ENCODE data around the gene SLC39A12. TPM values are rescaled to one million over a fixed set of nuclear protein-coding genes. Genes with fewer than 3 reads are reported as not detected.

SLC39A12 gene
- total and polyA plus RNA-seq, 8 donors = not detected

DNA sequence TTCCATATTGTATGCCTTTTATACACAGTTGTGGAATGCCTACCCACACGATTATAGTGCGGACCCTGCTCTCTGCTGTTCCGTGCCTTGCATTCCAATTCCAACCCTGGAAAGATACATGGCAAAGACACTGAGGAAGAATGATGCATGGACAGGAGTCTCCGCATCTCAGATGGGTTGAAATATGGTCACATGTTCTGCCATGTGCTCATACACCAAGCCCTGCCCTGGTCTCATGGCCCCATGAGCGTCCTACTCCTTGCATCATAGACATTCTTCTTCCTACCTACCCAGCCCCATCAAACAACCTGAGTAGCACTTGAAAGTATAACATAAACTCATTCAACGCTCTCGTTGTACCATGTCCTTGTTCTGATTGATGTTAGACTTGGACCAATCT lies 6.3 kb downstream of the SLC39A12 start:
- peaks cover 0 to 15% (median 3%) of the 10 kb centered on the region in 4 donors for H3K9me3 ChIP-seq
- TF ChIP-seq EP300 (IDR thresholded peaks at IDR 0.05) (no peak), POLR2AphosphoS5 (IDR thresholded peaks at IDR 0.05) (no peak), POLR2A (IDR thresholded peaks at IDR 0.05) (no peak)
- TF ChIP-seq, protein P1, sequence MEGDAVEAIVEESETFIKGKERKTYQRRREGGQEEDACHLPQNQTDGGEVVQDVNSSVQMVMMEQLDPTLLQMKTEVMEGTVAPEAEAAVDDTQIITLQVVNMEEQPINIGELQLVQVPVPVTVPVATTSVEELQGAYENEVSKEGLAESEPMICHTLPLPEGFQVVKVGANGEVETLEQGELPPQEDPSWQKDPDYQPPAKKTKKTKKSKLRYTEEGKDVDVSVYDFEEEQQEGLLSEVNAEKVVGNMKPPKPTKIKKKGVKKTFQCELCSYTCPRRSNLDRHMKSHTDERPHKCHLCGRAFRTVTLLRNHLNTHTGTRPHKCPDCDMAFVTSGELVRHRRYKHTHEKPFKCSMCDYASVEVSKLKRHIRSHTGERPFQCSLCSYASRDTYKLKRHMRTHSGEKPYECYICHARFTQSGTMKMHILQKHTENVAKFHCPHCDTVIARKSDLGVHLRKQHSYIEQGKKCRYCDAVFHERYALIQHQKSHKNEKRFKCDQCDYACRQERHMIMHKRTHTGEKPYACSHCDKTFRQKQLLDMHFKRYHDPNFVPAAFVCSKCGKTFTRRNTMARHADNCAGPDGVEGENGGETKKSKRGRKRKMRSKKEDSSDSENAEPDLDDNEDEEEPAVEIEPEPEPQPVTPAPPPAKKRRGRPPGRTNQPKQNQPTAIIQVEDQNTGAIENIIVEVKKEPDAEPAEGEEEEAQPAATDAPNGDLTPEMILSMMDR (IDR thresholded peaks at IDR 0.05) = no peak
- H3K4me3 ChIP-seq = no peak overlapping the region
- no peak for DNase-seq
- 87 to 97% (median 91%) methylated on average over 7 of the region's 7 CpGs for WGBS, 5 donors
- H3K27me3 ChIP-seq = no peaks in the 10 kb centered on the region
- no peak overlapping the region for H3K27ac ChIP-seq
- H3K4me1 ChIP-seq = no peaks in the 10 kb centered on the region
- no peaks in the 10 kb centered on the region for H3K36me3 ChIP-seq
- intact Hi-C loops (cut with DNase I; ENCODE audit: low total_unique reads) = no loop called here

GRCh38 chr10:17959870-17960269 lies 8.2 kb downstream of the SLC39A12 start:
- Histone ChIP-seq H3K4me1 (no peaks in the 10 kb centered on the region), H3K9me3 (peaks cover 0 to 15% (median 3%) of the 10 kb centered on the region in 4 donors), H3K27ac (no peak overlapping the region), H3K36me3 (no peaks in the 10 kb centered on the region), H3K27me3 (no peaks in the 10 kb centered on the region), H3K4me3 (no peak overlapping the region)
- 57 to 70% (median 65%) methylated on average over 2 of the region's 2 CpGs for WGBS, 5 donors
- TF ChIP-seq, protein P1 (IDR thresholded peaks at IDR 0.05) = no peak
- TF ChIP-seq EP300 (IDR thresholded peaks at IDR 0.05) (no peak), POLR2A (IDR thresholded peaks at IDR 0.05) (no peak), POLR2AphosphoS5 (IDR thresholded peaks at IDR 0.05) (no peak)
- DNase-seq = no peak
- intact Hi-C loops (cut with DNase I; ENCODE audit: low total_unique reads) = no loop called here

DNA sequence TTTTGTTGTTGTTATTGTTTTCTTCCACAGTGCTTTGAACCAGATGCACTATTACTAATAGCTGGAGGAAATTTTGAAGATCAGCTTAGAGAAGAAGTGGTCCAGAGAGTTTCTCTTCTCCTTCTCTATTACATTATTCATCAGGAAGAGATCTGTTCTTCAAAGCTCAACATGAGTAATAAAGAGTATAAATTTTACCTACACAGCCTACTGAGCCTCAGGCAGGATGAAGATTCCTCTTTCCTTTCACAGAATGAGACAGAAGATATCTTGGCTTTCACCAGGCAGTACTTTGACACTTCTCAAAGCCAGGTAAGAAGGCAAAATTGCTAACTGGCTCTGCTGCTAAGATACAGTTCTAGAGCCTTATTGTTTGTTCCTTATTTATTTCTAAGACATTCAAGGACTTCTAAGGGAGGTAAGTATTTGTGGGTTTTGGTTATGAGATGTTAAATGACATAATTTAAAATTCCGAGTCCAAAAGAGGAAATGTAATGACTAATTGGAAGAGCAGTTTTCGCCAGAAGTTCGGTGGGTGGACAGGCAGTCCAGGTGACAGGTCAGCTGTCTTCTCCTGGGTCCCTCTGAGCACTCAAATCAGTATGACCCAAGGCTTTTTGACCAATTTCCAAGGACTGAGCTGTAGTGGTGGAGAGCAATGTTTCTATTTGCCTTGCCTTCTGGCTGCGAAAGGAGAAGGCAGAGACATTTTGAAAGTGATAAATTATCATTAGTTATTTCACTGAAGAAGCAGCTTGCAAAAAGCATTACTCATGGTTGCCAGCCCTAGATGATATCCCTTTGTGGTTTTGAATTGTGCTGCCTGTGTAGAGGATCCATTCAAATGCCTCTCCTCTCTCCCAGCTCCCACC lies 10.1 kb downstream of the SLC39A12 start:
- no peak overlapping the region for H3K4me3 ChIP-seq
- intact Hi-C loops (cut with DNase I; ENCODE audit: low total_unique reads) = no loop called here
- H3K9me3 ChIP-seq = peaks cover 0 to 15% (median 3%) of the 10 kb centered on the region in 4 donors
- WGBS, 5 donors = 67 to 82% (median 74%) methylated on average over 4 of the region's 4 CpGs
- no peak overlapping the region for H3K27ac ChIP-seq
- H3K27me3 ChIP-seq = no peaks in the 10 kb centered on the region
- no peaks in the 10 kb centered on the region for H3K36me3 ChIP-seq
- no peak for TF ChIP-seq POLR2AphosphoS5 (IDR thresholded peaks at IDR 0.05)
- no peak for TF ChIP-seq EP300 (IDR thresholded peaks at IDR 0.05)
- no peak for TF ChIP-seq POLR2A (IDR thresholded peaks at IDR 0.05)
- TF ChIP-seq, protein P1 (IDR thresholded peaks at IDR 0.05) = no peak
- H3K4me1 ChIP-seq = no peaks in the 10 kb centered on the region
- DNase-seq = no peak

DNA sequence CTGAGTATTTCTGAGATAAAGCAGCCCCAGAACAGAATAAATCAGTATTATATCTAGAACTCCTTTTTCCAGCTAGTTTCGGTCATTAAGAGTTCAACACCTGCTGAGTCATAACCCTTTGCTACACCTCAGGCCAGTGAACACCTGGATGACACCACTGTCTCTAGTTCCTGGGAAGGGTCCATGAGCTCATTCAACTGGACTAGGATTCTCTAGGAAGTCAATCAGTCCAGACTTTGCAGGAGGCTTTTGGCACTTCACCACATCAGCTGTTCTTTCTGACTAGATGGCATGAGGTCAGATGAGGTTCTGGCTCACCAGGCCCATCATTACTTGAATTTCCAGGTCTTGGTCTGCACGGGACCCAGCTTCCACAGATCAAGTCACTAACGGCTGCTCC lies 11.7 kb downstream of the SLC39A12 start:
- no peak for TF ChIP-seq POLR2A (IDR thresholded peaks at IDR 0.05)
- TF ChIP-seq, protein P1 (IDR thresholded peaks at IDR 0.05) = no peak
- no peak for TF ChIP-seq EP300 (IDR thresholded peaks at IDR 0.05)
- no peak for TF ChIP-seq POLR2AphosphoS5 (IDR thresholded peaks at IDR 0.05)
- Histone ChIP-seq H3K36me3 (no peaks in the 10 kb centered on the region), H3K4me1 (no peaks in the 10 kb centered on the region), H3K9me3 (peaks cover 0 to 20% (median 8%) of the 10 kb centered on the region in 4 donors), H3K27me3 (no peaks in the 10 kb centered on the region), H3K4me3 (no peak overlapping the region), H3K27ac (no peak overlapping the region)
- intact Hi-C loops (cut with DNase I; ENCODE audit: low total_unique reads) = no loop called here
- no peak for DNase-seq
- 79 to 97% (median 85%) methylated on average over 3 of the region's 3 CpGs for WGBS, 5 donors

All from stomach (tissue), 9 donors.